SK-N-SH (cell line): Measurements from ENCODE around the gene GSG1.

Experiments used
- CTCF ChIP-seq: fragments of 200-600 bp; sonication (generic); IDR thresholded peaks from 2 replicates; pipeline ENCODE4 v1.6.1; 2017; ENCODE audit warnings: antibody characterized with exemption, mild to moderate bottlenecking, moderate library complexity
- EP300 ChIP-seq, 2 experiments: IDR thresholded peaks; 2 replicates each; pipeline versions ENCODE4 v1.4.0 to v1.6.1; 2012; ENCODE audit warnings: borderline replicate concordance in 1 of 2, low read depth in 1 of 2, low read length in 1 of 2
- EZH2phosphoT487 ChIP-seq: fragments of 200-600 bp; sonication (generic); IDR thresholded peaks from 2 replicates; pipeline ENCODE4 v1.6.1; 2017; ENCODE audit warnings: low read depth, mixed run types, mild to moderate bottlenecking, antibody characterized with exemption, moderate library complexity, borderline replicate concordance
- FOSL2 ChIP-seq: IDR thresholded peaks from 2 replicates; pipeline ENCODE4 v1.4.0; 2012; ENCODE audit warnings: low read depth, mild to moderate bottlenecking, moderate library complexity, borderline replicate concordance
- FOXJ3 ChIP-seq: sonication (generic); formaldehyde crosslinking; IDR thresholded peaks from 2 replicates; pipeline ENCODE4 v1.5.1; 2020; ENCODE audit warnings: mild to moderate bottlenecking, missing genetic modification reagents
- MAX ChIP-seq: IDR thresholded peaks from 2 replicates; pipeline ENCODE4 v1.4.0; 2012; ENCODE audit warnings: low read depth
- PBX3 ChIP-seq: IDR thresholded peaks from 2 replicates; pipeline ENCODE4; 2012
- POLR2AphosphoS5 ChIP-seq: IDR thresholded peaks from 2 replicates; pipeline ENCODE4 v1.6.1; 2012; ENCODE audit warnings: low read depth, low read length
- REST ChIP-seq: IDR thresholded peaks from 2 replicates; pipeline ENCODE4 v1.6.1; 2012; ENCODE audit warnings: mild to moderate bottlenecking, low read depth, low read length, moderate library complexity
- SIN3A ChIP-seq: IDR thresholded peaks from 2 replicates; pipeline ENCODE4 v1.6.1; 2012; ENCODE audit warnings: low read depth, mild to moderate bottlenecking, low read length, moderate library complexity, borderline replicate concordance
- TAF1 ChIP-seq: IDR thresholded peaks from 2 replicates; pipeline ENCODE4 v1.6.1; 2012; ENCODE audit warnings: low read depth, mild to moderate bottlenecking, low read length, moderate library complexity, borderline replicate concordance

GRCh38 chr12:13093191-13093847 is 10.1 kb downstream of the GSG1 start:
- TF ChIP-seq EP300 (IDR thresholded peaks at IDR 0.05; ENCODE audit: borderline replicate concordance in 1 of 2, low read depth in 1 of 2, low read length in 1 of 2) (no peak), CTCF (no peak), POLR2AphosphoS5 (no peak), MAX (no peak), TAF1 (no peak), FOXJ3 (no peak), EZH2phosphoT487 (no peak), FOSL2 (peak; percentile 19; the same call in 1 of the 2 replicates), REST (no peak), SIN3A (no peak), PBX3 (0 out of 2 replicates have a peak, but pooled peaks have one; percentile 9)
